NCI-H1694 (cell line): ENCODE results near the gene SH2D2A.
"Not testable (repeated sequence)": the region's sequence is repeated elsewhere in the genome, so short reads cannot be mapped to it uniquely, and the experiment has no call there.

Source experiments
- DNase-seq: peaks from one replicate; lab custom pipeline; 2025; lab: John Stamatoyannopoulos, UW

The SH2D2A gene

DNA sequence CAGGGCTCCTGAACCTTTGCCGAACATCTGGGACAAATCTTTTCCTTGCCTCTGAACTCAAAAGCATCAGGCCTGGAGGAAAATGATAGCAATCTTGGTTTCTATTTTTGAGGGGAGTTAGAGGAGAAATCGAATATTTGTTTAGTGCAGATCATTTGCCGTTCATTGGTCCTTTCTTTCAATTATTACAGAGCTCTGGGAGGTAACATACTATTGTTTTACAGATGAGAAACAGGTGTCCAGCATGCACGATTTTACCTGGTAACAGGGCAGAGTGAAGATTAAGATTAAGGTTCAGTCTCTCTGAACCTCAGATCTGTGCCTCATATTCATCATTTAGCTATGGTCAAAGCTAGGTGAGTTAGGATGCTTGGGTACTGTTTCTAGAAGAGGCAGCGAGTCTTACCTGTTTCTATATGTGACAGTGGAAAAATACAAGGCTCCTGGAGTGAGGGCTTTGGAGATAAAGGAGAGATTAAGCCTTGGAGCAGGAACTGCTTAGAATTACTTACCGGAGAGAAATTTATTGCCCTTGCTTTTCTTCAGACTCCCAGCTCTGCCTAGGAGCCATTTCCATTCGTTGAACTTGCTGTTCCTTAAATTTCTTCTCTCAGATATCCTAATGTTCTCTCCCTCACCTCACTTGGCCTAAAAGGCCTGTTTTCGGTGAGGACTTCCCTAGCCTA is 47.9 kb downstream of the SH2D2A start:
- no peak for DNase-seq

DNA sequence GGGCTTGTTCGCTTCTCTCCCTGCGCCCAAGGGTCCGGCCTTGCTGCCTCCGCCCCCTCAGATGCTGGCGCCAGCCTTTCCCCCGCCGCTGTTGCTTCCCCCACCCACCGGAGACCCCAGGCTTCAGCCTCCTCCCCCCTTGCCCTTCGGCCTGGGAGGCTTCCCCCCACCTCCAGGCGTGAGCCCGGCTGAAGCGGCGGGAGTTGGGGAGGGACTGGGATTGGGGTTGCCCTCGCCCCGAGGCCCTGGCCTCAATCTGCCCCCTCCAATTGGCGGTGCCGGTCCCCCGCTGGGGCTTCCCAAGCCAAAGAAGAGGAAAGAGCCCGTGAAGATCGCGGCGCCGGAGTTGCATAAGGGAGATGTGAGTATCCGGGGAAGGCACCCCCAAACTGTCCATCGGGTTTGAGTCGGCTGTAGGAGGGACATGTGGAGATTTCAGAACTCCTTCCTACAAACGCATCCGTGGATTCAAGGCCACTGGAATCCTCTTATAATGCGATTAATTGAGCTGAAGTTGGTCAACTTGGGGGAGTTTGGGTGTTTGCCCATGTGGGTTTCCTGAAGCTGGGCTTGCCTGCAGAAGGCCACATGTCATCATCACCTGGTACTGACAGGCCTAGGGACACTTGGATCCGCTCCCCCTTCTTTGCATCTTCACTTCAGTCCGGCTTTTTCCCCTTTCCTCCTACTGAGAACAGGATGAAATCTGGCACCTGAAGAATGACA is 48.6 kb downstream of the SH2D2A start:
- no peak for DNase-seq

DNA sequence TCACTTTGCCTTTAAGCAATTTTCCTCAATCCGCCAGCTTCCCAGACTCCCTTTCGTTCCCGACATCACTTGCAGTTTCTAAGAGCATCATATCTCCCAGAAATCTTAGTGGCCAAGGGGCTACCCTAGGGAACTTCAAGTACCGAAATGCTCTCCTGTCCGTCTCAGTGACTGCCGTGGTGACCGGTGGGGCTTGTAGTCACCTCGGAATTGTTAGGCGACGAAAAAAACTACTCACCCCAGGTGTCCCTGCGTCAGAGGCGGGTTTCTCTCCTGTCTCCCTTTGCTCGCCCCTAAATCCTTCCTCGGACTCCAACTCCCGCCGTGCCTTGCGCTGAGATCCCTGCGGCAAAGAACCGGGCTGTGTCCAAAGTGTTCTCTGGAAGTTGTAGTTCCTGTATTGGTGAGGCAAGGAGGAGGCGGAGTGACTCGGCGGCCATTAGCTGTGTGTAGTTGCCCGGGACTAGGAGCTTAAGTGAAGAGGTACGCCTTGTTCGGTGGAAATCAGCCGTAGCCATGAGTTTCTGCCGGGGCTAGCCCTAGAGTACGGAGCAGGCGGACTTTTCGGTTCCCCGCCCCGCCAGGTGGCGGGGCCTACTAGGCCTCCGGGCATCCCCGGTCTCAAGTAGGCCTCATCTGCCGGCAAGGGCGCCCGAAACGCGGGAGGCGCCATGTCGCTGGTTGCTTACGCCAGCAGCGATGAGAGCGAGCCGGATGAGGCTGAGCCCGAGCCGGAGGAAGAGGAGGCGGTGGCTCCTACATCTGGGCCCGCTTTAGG is 49.4 kb downstream of the SH2D2A start, which contains the start of gene PRCC:
TSS of gene PRCC (plus strand) at position 435 of the 778 bp plus-strand sequence. CDS start at position 672, 237 bp downstream.
- DNase-seq = peak; percentile 100

DNA sequence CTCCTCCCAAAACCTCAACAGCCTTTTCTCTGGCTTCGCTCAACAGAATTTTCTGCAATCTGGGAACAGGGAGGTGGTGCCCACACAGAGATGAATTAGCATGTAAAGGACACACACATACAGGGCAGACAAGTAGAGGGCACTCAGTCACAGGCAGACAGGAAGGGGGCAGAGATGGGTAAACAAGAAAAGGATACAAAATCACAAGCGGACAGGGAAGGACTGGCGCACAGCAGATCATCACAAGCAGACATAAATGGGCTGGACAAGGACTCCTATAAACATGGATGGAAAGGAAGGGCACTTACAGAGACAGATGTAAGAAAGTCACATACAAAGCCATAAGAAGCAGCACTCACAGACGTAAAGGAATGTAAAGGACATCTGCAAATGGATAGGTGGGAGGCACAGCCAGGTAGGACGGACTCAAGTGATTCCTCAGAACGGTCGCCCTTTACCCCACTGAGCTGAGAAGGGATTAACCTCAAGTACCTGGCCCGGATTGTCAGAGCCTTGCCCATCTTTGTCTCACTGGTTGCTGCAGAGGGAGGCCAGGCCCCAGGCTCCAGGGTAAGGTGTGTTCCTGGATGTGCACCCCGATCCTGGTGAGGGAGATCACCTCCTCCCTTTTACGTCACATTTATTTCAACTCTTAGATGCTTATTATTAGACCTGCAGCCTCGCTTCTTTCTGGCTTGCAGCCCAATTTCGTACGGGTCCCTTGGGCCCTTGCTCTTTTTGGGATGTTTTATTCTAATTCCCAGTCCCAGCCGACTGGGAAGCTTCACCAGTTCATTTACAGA is 50.1 kb downstream of the SH2D2A start:
- DNase-seq = no peak

DNA sequence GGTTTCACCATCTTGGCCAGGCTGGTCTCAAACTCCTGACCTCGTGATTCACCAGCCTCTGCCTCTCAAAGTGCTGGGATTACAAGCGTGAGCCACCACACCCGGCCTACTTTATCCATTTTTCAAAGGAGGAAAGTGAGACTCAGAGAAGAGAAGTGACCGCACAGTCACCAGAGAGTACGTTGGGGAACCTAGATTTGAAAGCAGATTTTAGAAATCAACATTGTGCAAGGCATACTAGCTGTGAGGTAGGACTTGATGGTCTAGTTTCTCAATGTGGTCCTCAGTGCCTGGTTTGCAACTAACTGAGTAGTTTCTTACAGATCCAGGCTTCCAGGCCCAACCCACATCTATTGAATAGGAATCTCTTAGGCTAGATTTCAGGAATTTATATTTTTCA is 51.0 kb downstream of the SH2D2A start:
- no peak for DNase-seq

DNA sequence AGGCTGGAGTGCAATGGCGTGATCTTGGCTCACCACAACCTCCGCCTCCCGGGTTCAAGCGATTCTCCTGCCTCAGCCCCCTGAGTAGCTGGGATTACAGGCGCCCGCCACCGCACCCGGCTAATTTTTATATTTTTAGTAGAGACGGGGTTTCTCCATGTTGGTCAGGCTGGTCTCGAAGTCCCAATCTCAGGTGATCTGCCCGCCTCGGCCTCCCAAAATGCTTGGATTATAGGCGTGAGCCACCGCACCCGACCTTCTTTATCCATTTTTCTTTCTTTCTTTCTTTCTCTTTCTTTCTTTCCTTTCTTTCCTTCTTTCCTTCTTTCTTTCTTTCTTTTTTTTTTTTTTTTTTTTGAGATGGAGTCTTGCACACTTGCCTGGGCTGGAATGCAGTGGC is 51.5 kb downstream of the SH2D2A start:
- DNase-seq = not testable (repeated sequence)

DNA sequence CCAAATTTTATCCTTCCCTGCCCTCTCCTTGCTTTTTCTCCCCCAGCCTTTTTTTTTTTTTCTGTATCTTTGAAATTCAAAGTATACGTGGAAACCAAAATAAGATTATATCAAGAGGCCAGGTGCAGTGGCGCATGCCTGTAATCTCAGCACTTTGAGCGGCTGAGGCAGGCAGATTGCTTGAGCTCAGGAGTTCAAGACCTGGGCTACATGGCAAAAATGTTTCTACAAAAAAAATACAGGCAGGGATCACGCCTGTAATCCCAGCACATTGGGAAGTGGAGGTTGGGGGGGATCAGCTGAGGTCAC is 55.9 kb downstream of the SH2D2A start:
- no peak for DNase-seq

DNA sequence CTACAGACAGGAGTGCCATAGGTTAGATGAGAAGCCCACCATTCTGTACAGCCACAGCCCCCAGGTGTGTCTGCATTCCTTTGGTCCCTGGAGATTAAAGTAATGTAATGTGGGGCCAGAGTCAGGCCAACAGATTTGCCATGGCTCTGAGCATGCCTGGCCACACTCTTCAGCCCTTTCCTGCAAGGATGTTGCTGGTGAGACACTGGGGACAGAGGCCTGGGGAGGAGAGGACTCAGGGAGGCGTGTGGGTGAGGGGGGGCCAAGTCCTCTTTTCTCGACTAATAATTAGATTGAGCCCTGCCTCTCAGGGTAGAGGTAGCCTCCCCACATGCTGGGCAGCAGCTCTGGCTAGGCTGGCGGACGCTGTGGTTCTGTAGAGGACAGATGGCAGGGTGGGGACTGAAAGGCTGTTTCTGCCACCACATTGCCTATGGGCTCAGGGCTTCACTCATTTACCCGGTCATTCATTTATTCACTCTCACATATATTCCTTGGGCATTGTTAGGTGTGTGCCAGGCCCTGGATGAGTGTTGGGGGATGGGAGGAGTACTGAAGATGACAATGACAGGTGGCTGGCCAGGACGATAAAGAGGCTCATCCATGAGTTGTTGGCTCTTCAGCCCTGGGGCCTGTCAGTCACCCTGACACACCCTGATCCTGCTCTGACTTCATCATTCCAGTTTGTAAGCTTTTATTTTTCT is 56.4 kb downstream of the SH2D2A start:
- no peak for DNase-seq

DNA sequence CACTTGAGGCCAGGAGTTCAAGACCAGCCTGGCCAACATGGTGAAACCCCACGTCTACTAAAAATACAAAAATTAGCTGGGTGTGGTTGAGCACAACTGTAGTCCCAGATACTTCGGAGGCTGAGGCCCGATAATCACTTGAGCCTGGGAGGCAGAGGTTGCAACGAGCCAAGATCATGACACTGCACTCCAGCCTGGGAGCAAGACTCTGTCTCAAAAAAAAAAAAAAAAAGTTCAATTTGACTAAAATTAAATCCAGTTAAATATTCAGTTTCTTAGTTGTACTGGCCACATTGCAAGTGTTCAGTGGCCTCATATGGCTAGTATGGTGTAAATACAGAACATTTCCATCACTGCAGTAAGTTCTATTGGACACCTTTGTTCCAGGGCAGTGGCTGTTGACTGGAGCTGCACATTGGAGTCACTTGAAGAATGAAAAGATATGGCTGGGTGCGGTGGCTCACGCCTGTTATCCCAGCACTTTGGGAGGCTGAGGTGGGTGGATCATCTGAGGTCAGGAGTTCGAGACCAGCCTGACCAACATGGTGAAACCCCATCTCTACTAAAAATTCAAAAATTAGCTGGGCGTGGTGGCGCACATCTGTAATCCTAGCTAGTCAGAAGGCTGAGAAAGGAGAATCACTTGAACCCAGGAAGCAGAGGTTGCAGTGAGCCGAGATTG is 58.9 kb downstream of the SH2D2A start:
- DNase-seq = not testable (repeated sequence)

DNA sequence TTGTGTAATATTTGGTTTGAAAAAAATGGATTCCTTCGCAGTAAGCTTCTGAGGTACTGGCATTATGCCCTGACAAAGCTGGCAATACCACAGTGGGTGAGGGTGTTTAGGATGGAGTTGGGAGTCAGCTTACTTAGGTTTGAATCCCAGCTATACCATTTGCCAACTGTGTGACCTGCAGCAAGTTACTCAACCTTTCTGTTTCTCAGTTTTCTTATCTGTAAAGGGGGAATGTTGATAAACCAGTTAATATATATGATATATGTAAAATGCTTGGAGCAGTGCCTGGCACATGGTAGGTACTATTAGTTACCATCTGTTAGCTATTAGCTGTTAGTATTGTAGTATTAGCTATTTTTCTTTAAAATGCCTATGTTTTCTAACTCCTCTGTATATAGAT is 60.3 kb downstream of the SH2D2A start:
- no peak for DNase-seq
